Loucy (cell line): ENCODE data around the gene ID3.

Source experiments
- H2AFZ ChIP-seq: fragments of 200-600 bp; sonication (generic); 2 replicates; pipeline ENCODE4 v1.6.0; 2016; ENCODE audit warnings: antibody characterized with exemption, mild to moderate bottlenecking, low read length, moderate library complexity
- H3F3A ChIP-seq: fragments of 200-600 bp; 2 replicates; pipeline ENCODE4 v1.6.0; 2016; ENCODE audit warnings: antibody characterized with exemption, low read depth, mild to moderate bottlenecking
- H3K27me3 ChIP-seq: fragments of 200-600 bp; sonication (generic); 2 replicates; pipeline ENCODE4 v1.6.1; 2014; ENCODE audit warnings: low read length, mild to moderate bottlenecking; ENCODE audit not compliant: insufficient read depth, poor library complexity, severe bottlenecking
- H3K36me3 ChIP-seq: fragments of 200-600 bp; sonication (generic); 2 replicates; pipeline ENCODE4 v1.6.1; 2016; ENCODE audit warnings: low read length; ENCODE audit not compliant: insufficient read depth
- H3K4me1 ChIP-seq: fragments of 200-600 bp; sonication (generic); 2 replicates; pipeline ENCODE4 v1.5.1; 2014; ENCODE audit warnings: low read length, mild to moderate bottlenecking; ENCODE audit not compliant: insufficient read depth, poor library complexity, severe bottlenecking
- H3K4me2 ChIP-seq: fragments of 200-600 bp; sonication (generic); 2 replicates; pipeline ENCODE4 v1.6.0; 2014; ENCODE audit warnings: antibody characterized with exemption, low read length, low read depth, mild to moderate bottlenecking; ENCODE audit not compliant: poor library complexity, severe bottlenecking
- H3K4me3 ChIP-seq: fragments of 200-600 bp; sonication (generic); 2 replicates; pipeline ENCODE4 v1.5.1; 2014; ENCODE audit warnings: low read length, mild to moderate bottlenecking, mixed read lengths; ENCODE audit not compliant: poor library complexity, severe bottlenecking
- H3K79me2 ChIP-seq: fragments of 200-600 bp; sonication (generic); 2 replicates; pipeline ENCODE4 v1.6.1; 2014; ENCODE audit warnings: low read length; ENCODE audit not compliant: insufficient read depth
- H3K9ac ChIP-seq: fragments of 200-600 bp; sonication (generic); 2 replicates; pipeline ENCODE4 v1.6.0; 2014; ENCODE audit warnings: mild to moderate bottlenecking, low read depth, low read length, moderate library complexity; ENCODE audit not compliant: poor library complexity, severe bottlenecking
- H3K9me2 ChIP-seq: fragments of 200-600 bp; sonication (generic); replicated peaks from 2 replicates; pipeline ENCODE4 v1.6.1; 2016; ENCODE audit warnings: low read depth, low read length, mixed read lengths
- H3K9me3 ChIP-seq: fragments of 200-600 bp; sonication (generic); 2 replicates; pipeline ENCODE4 v1.6.1; 2014; ENCODE audit warnings: mild to moderate bottlenecking, antibody characterized with exemption, low read length, low read depth; ENCODE audit not compliant: insufficient read depth
- H4K20me1 ChIP-seq: fragments of 200-600 bp; sonication (generic); 2 replicates; pipeline ENCODE4 v1.6.0; 2014; ENCODE audit warnings: antibody characterized with exemption, low read length, mild to moderate bottlenecking; ENCODE audit not compliant: insufficient read depth, poor library complexity, severe bottlenecking
- CTCF ChIP-seq: fragments of 200-600 bp; sonication (generic); conservative IDR thresholded peaks from 2 replicates; pipeline ENCODE4 v1.5.1; 2014; ENCODE audit warnings: mild to moderate bottlenecking, antibody characterized with exemption, low read length
- EZH2phosphoT487 ChIP-seq: fragments of 200-600 bp; IDR thresholded peaks from 2 replicates; pipeline ENCODE4 v1.6.1; 2018; ENCODE audit warnings: antibody characterized with exemption, mild to moderate bottlenecking, moderate library complexity, borderline replicate concordance

The ID3 gene

DNA sequence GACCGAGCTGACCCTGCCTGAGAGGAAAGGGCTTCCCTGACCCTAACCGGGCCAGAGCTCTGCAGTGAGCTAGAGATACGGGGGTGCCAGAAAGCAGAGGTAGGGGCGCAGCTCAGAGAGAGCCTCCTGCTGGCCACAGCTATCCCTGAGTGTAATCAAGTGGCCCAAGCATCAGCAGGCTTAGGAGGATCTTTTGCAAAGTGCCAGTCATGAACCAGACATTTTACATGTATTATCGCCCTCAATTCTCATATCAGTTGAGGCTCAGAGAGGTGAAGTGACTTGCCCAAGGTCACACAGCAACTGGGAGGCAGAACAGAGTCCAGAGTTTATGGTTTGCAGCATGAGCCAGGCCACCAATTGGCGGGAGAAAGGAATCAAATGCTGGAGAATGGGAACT lies 7.0 kb upstream of the ID3 start:
- Histone ChIP-seq H3K9me3 (no peaks in the 10 kb centered on the region), H3K4me3 (no peak overlapping the region), H3F3A (no peaks in the 10 kb centered on the region), H3K36me3 (no peaks in the 10 kb centered on the region), H3K4me1 (peaks cover 3% of the 10 kb centered on the region), H3K79me2 (no peaks in the 10 kb centered on the region), H3K9me2 (no peaks in the 10 kb centered on the region), H4K20me1 (no peaks in the 10 kb centered on the region), H3K9ac (no peak overlapping the region), H2AFZ (no peak overlapping the region), H3K4me2 (no peak overlapping the region), H3K27me3 (peaks cover 17% of the 10 kb centered on the region)
- no peak for TF ChIP-seq EZH2phosphoT487
- TF ChIP-seq CTCF: peak; percentile 42

GRCh38 chr1:23565776-23566175 lies 6.5 kb upstream of the ID3 start:
- Histone ChIP-seq H4K20me1 (no peaks in the 10 kb centered on the region), H3K9ac (no peak overlapping the region), H3K4me3 (no peak overlapping the region), H3K4me2 (no peak overlapping the region), H3K4me1 (peaks cover 3% of the 10 kb centered on the region), H3F3A (no peaks in the 10 kb centered on the region), H3K9me3 (no peaks in the 10 kb centered on the region), H3K36me3 (no peaks in the 10 kb centered on the region), H3K79me2 (no peaks in the 10 kb centered on the region), H2AFZ (no peak overlapping the region), H3K9me2 (no peaks in the 10 kb centered on the region), H3K27me3 (peaks cover 17% of the 10 kb centered on the region)
- no peak for TF ChIP-seq EZH2phosphoT487
- TF ChIP-seq CTCF: no peak

GRCh38 chr1:23564529-23565122 lies 5.3 kb upstream of the ID3 start:
- Histone ChIP-seq H3K4me1 (peaks cover 7% of the 10 kb centered on the region), H3K4me2 (no peak overlapping the region), H3K27me3 (peaks cover 20% of the 10 kb centered on the region)

More at GRCh38 chr1:23564529-23565122, 5.3 kb upstream of the ID3 start:
- TF ChIP-seq CTCF (no peak), EZH2phosphoT487 (no peak)
- no peaks in the 10 kb centered on the region for H3F3A ChIP-seq
- no peak overlapping the region for H3K4me3 ChIP-seq
- no peaks in the 10 kb centered on the region for H3K36me3 ChIP-seq
- H3K9me3 ChIP-seq: no peaks in the 10 kb centered on the region
- no peaks in the 10 kb centered on the region for H4K20me1 ChIP-seq
- no peak overlapping the region for H2AFZ ChIP-seq
- H3K79me2 ChIP-seq: no peaks in the 10 kb centered on the region
- H3K9ac ChIP-seq: no peak overlapping the region
- H3K9me2 ChIP-seq: no peaks in the 10 kb centered on the region
